Transverse colon (tissue), 4 donors: ENCODE measurements around the gene BIN2. TPM values are rescaled to one million over a fixed set of nuclear protein-coding genes. Genes with fewer than 3 reads are reported as not detected.
A peak's percentile ranks its signal among the peaks of the same experiment; 100 is the strongest.

Experiments
- DNase-seq: peaks from one replicate; pipeline ENCODE4 v3.0.0-alpha.2; 2019
- H3K27ac ChIP-seq, 4 donors: fragments of 200-600 bp; sonication (generic); 2 replicates each; pipeline ENCODE4 v1.5.1; 2016 to 2018; ENCODE audit warnings: inconsistent platforms in 4 of 4
- H3K27me3 ChIP-seq: fragments of 200-600 bp; sonication (generic); 2 replicates; pipeline ENCODE4 v1.5.1; 2017; ENCODE audit warnings: inconsistent platforms
- H3K36me3 ChIP-seq, 4 donors: fragments of 200-600 bp; sonication (generic); 2 replicates each; pipeline ENCODE4 v1.5.1; 2017 to 2019; ENCODE audit warnings: inconsistent platforms in 4 of 4
- H3K4me1 ChIP-seq, 4 donors: fragments of 200-600 bp; sonication (generic); 2 replicates each; pipeline ENCODE4 v1.5.1; 2017 to 2020; ENCODE audit warnings: inconsistent platforms in 4 of 4
- H3K4me3 ChIP-seq, 4 donors: fragments of 200-600 bp; sonication (generic); 1 replicate in 1 of 4; 2 replicates in 3 of 4; pipeline versions ENCODE4 v1.5.1 to v1.6.1; 2017 to 2019; ENCODE audit warnings: inconsistent platforms in 4 of 4
- H3K9me3 ChIP-seq, 2 donors: fragments of 200-600 bp; sonication (generic); 2 replicates each; pipeline ENCODE4 v1.5.1; 2017 to 2019; ENCODE audit warnings: inconsistent platforms in 2 of 2
- CTCF ChIP-seq, 5 experiments: fragments of 200-600 bp in 3 of 5; fragments of 450-650 bp in 2 of 5; sonication (generic) in 3 of 5; IDR thresholded peaks; 1 replicate in 2 of 5; 2 replicates in 3 of 5; pipeline ENCODE4 v1.5.1; 2016 to 2017; ENCODE audit warnings: antibody characterized with exemption in 5 of 5, inconsistent platforms in 3 of 5, mild to moderate bottlenecking in 2 of 5, moderate library complexity in 1 of 5
- EP300 ChIP-seq: sonication (generic); formaldehyde crosslinking; IDR thresholded peaks from one replicate; pipeline ENCODE4 v1.6.1; 2017; ENCODE audit warnings: antibody characterized with exemption, low read depth
- POLR2A ChIP-seq: fragments of 450-650 bp; IDR thresholded peaks from one replicate; pipeline ENCODE4 v1.6.1; 2016; ENCODE audit warnings: antibody characterized with exemption, mild to moderate bottlenecking, moderate library complexity
- POLR2AphosphoS5 ChIP-seq, 3 donors: sonication (generic); formaldehyde crosslinking; IDR thresholded peaks; one replicate each; pipeline ENCODE4 v1.6.1; 2016; ENCODE audit warnings: antibody characterized with exemption in 3 of 3
- WGBS, 2 donors: methylation state at CpG; one replicate each; pipeline ENCODE4 v1.1.5; 2018; ENCODE audit warnings: low coverage in 1 of 2; 5-methylcytosine and 5-hydroxymethylcytosine counted together
- in situ Hi-C, 4 donors: fragments of 200-750 bp; cut with MboI; loops; one replicate each; pipeline versions ENCODE4 v1.15.0 to v1.15.1; 2017; ENCODE audit warnings: low sequenced_read_pairs in 3 of 4, low pct_ligation_motif_present in 1 of 4, low pct_unique_long_range_greater_than_20kb in 1 of 4
- intact Hi-C: fragments of 100-400 bp; cut with DNase I; formaldehyde crosslinking; loops from one replicate; pipeline ENCODE4 v1.15.1; 2023; ENCODE audit warnings: low total_unique reads
- total RNA-seq, 4 donors: library from RNA; depleted of rRNA; stranded (reverse); fragments of >200 nt; gene quantifications; one replicate each; pipeline ENCODE4 v1.1.0, GENCODE V29; 2016

Gene BIN2
- total RNA-seq, 4 donors from 2014 or later: 4.0 to 28.8 (median 9.0) TPM

- Histone ChIP-seq H3K27me3 (no peaks in the 10 kb centered on the region), H3K4me3 (peak within 1 kb of the TSS; percentile 79 to 100 (median 100)), H3K9me3 (no peaks in the 10 kb centered on the region), H3K4me1 (peaks cover 0 to 34% (median 22%) of the 10 kb centered on the region in 4 donors), H3K27ac (peak within 1 kb of the TSS; percentile 99 to 100 (median 100)), H3K36me3 (peaks cover 0 to 28% (median 13%) of the 10 kb centered on the region in 4 donors)
- in situ Hi-C loops: no loop called here
- intact Hi-C loops: no loop called here
- peak; percentile 98 for DNase-seq
- TF ChIP-seq POLR2AphosphoS5 (IDR thresholded peaks at IDR 0.05) (peak; percentile 70 to 97 (median 96)), CTCF (IDR thresholded peaks at IDR 0.05) (peak; percentile 17 to 56 (median 36)), EP300 (no peak), POLR2A (peak; percentile 95)
- WGBS, 2 donors: 0% methylated on average over 1 to 49 of the region's 70 CpGs
These were observed 85.3 kb downstream of the BIN2 start, which contains the start of gene DAZAP2 for GRCh38 chr12:51238510-51239334. TSS of gene DAZAP2 (plus strand) at chr12:51238826. CDS start at chr12:51238908, 82 bp downstream.

GRCh38 chr12:51238037-51238509 lies 85.9 kb downstream of the BIN2 start:
- 8 to 17% methylated on average over 4 to 10 of the region's 10 CpGs for WGBS, 2 donors
- peaks cover 0 to 27% (median 12%) of the 10 kb centered on the region in 4 donors for H3K36me3 ChIP-seq
- H3K4me3 ChIP-seq: peak overlapping the region; percentile 56 to 100 (median 90)
- H3K4me1 ChIP-seq: peaks cover 0 to 34% (median 22%) of the 10 kb centered on the region in 4 donors
- no peaks in the 10 kb centered on the region for H3K9me3 ChIP-seq
- intact Hi-C loops: no loop called here
- TF ChIP-seq POLR2AphosphoS5 (IDR thresholded peaks at IDR 0.05): no peak
- no peak for TF ChIP-seq POLR2A
- no peak for TF ChIP-seq EP300
- no peak for TF ChIP-seq CTCF (IDR thresholded peaks at IDR 0.05)
- in situ Hi-C loops: no loop called here
- H3K27ac ChIP-seq: peak overlapping the region; percentile 99 to 100 (median 100)
- DNase-seq: peak; percentile 41
- H3K27me3 ChIP-seq: no peaks in the 10 kb centered on the region

GRCh38 chr12:51234530-51234929 lies 89.4 kb downstream of the BIN2 start:
- in situ Hi-C loops (no loop called here), intact Hi-C loops (no loop called here)
- Histone ChIP-seq H3K4me1 (peaks cover 0 to 7% (median 5%) of the 10 kb centered on the region in 4 donors), H3K36me3 (no peaks in the 10 kb centered on the region), H3K4me3 (no peak overlapping the region), H3K9me3 (no peaks in the 10 kb centered on the region), H3K27ac (no peak overlapping the region), H3K27me3 (no peaks in the 10 kb centered on the region)
- TF ChIP-seq EP300 (no peak), CTCF (IDR thresholded peaks at IDR 0.05) (no peak), POLR2AphosphoS5 (IDR thresholded peaks at IDR 0.05) (no peak), POLR2A (no peak)
- DNase-seq: no peak
- 76 to 77% methylated on average over 5 of the region's 5 CpGs for WGBS, 2 donors

- no peaks in the 10 kb centered on the region for H3K36me3 ChIP-seq
- no peak for DNase-seq
- no peak overlapping the region for H3K27ac ChIP-seq
- no peak overlapping the region for H3K4me3 ChIP-seq
- in situ Hi-C loops: no loop called here
- TF ChIP-seq EP300 (no peak), CTCF (IDR thresholded peaks at IDR 0.05) (no peak), POLR2AphosphoS5 (IDR thresholded peaks at IDR 0.05) (no peak), POLR2A (no peak)
- no peaks in the 10 kb centered on the region for H3K27me3 ChIP-seq
- H3K9me3 ChIP-seq: no peaks in the 10 kb centered on the region
- intact Hi-C loops: no loop called here
- H3K4me1 ChIP-seq: peaks cover 0 to under 1% (median 0%) of the 10 kb centered on the region in 4 donors
These were observed 91.3 kb downstream of the BIN2 start for GRCh38 chr12:51232642-51233041.

Other genes starting within 250 kb of the BIN2 start
- 10 to 100 TPM; 14.3 to 69.6 (median 25.5) TPM for gene CSRNP2, start 240.6 kb downstream of the BIN2 start, total RNA-seq
- 10 to 100 TPM; 13.5 to 20.5 (median 15.4) TPM for gene TFCP2, start 151.0 kb downstream of the BIN2 start, total RNA-seq
- 1 to 10 TPM; 3.7 to 6.5 (median 6.1) TPM for gene POU6F1, start 106.1 kb downstream of the BIN2 start, total RNA-seq
- gene DAZAP2, start 85.3 kb downstream of the BIN2 start, total RNA-seq: 100 to 1,000 TPM; 106 to 429 (median 233) TPM
- gene SMAGP, start 53.8 kb downstream of the BIN2 start, total RNA-seq: 100 to 1,000 TPM in 2 of 4 donors, 10 to 100 TPM in 2; 29.5 to 144 (median 104) TPM
- gene CELA1, start 22.5 kb upstream of the BIN2 start, total RNA-seq: not detected
- gene GALNT6, start 67.2 kb upstream of the BIN2 start, total RNA-seq: 10 to 100 TPM; 17.5 to 52.7 (median 26.8) TPM
- gene SLC4A8, start 100.7 kb upstream of the BIN2 start, total RNA-seq: 1 to 10 TPM in 2 of 4 donors, under 1 TPM in 1, not detected in 1; 0.64 to 2.2 (median 1.1) TPM